ENCODE data around the gene CXCL11. TPM values are rescaled to one million over a fixed set of nuclear protein-coding genes. Genes with fewer than 3 reads are reported as not detected.
A peak's percentile ranks its signal among the peaks of the same experiment; 100 is the strongest.

The CXCL11 gene
- total and polyA plus RNA-seq, 2 experiments from 2014 or later, result 0.81 to 1.9 TPM

DNA sequence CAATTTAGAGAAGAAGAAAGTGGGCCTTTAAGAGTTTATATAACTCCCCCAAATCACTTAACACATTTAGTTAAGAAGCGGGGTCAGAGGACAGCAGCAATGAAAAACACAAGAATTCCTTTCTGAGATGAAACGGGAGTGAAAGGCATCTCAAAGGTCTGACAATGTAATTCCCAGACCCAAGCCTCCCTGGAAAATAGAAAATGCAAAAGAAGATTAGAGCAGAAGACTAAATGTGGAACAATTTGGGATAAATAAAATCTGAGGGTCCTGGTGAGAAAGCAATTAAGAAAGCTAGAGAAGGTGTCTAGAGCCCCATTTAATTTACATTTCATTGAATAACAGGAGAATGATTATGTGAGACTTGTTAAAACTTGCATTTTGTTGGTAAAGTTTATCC, 19.6 kb upstream of the CXCL11 start:
- no peak for TF ChIP-seq ETS1 (IDR thresholded peaks at IDR 0.05)
- TF ChIP-seq ZNF114 (CRISPR knock-in tag; IDR thresholded peaks at IDR 0.05), result no peak
- no peak for TF ChIP-seq ZNF462 (CRISPR knock-in tag; IDR thresholded peaks at IDR 0.05)
- no peak for TF ChIP-seq JUNB (IDR thresholded peaks at IDR 0.05; ENCODE audit: unreplicated experiment)
- TF ChIP-seq ZNF331 (CRISPR knock-in tag; IDR thresholded peaks at IDR 0.05; ENCODE audit: low read depth), result no peak
- TF ChIP-seq, protein P1, sequence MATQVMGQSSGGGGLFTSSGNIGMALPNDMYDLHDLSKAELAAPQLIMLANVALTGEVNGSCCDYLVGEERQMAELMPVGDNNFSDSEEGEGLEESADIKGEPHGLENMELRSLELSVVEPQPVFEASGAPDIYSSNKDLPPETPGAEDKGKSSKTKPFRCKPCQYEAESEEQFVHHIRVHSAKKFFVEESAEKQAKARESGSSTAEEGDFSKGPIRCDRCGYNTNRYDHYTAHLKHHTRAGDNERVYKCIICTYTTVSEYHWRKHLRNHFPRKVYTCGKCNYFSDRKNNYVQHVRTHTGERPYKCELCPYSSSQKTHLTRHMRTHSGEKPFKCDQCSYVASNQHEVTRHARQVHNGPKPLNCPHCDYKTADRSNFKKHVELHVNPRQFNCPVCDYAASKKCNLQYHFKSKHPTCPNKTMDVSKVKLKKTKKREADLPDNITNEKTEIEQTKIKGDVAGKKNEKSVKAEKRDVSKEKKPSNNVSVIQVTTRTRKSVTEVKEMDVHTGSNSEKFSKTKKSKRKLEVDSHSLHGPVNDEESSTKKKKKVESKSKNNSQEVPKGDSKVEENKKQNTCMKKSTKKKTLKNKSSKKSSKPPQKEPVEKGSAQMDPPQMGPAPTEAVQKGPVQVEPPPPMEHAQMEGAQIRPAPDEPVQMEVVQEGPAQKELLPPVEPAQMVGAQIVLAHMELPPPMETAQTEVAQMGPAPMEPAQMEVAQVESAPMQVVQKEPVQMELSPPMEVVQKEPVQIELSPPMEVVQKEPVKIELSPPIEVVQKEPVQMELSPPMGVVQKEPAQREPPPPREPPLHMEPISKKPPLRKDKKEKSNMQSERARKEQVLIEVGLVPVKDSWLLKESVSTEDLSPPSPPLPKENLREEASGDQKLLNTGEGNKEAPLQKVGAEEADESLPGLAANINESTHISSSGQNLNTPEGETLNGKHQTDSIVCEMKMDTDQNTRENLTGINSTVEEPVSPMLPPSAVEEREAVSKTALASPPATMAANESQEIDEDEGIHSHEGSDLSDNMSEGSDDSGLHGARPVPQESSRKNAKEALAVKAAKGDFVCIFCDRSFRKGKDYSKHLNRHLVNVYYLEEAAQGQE (IDR thresholded peaks at IDR 0.05; ENCODE audit: unreplicated experiment), result no peak
- TF ChIP-seq CREB1 (CRISPR knock-in tag; IDR thresholded peaks at IDR 0.05; ENCODE audit: low read depth), result no peak
- TF ChIP-seq NANOG (IDR thresholded peaks at IDR 0.05; ENCODE audit: borderline replicate concordance), result no peak
- TF ChIP-seq EZH2 (IDR thresholded peaks at IDR 0.05; ENCODE audit: low read depth, unreplicated experiment), result no peak
- TF ChIP-seq, protein P2, sequence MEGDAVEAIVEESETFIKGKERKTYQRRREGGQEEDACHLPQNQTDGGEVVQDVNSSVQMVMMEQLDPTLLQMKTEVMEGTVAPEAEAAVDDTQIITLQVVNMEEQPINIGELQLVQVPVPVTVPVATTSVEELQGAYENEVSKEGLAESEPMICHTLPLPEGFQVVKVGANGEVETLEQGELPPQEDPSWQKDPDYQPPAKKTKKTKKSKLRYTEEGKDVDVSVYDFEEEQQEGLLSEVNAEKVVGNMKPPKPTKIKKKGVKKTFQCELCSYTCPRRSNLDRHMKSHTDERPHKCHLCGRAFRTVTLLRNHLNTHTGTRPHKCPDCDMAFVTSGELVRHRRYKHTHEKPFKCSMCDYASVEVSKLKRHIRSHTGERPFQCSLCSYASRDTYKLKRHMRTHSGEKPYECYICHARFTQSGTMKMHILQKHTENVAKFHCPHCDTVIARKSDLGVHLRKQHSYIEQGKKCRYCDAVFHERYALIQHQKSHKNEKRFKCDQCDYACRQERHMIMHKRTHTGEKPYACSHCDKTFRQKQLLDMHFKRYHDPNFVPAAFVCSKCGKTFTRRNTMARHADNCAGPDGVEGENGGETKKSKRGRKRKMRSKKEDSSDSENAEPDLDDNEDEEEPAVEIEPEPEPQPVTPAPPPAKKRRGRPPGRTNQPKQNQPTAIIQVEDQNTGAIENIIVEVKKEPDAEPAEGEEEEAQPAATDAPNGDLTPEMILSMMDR (conservative IDR thresholded peaks at IDR 0.05; ENCODE audit: low read depth in 2 of 2), result no peak
- TF ChIP-seq POLR2AphosphoS5 (IDR thresholded peaks at IDR 0.05; ENCODE audit: low read depth), result no peak
- TF ChIP-seq STAT1 (IDR thresholded peaks at IDR 0.05; ENCODE audit: unreplicated experiment), result no peak
- TF ChIP-seq EZH2phosphoT487 (IDR thresholded peaks at IDR 0.05; ENCODE audit: unreplicated experiment), result no peak
- ATAC-seq (no peak; the same call in 2 of the 3 replicates), DNase-seq (ENCODE audit: low spot score) (no peak)
- H4K20me1 ChIP-seq (replicated peaks; ENCODE audit: insufficient read depth), result no peaks in the 10 kb centered on the region
- H3K9me2 ChIP-seq (ENCODE audit: insufficient read depth), result no peaks in the 10 kb centered on the region
- H3K36me3 ChIP-seq (ENCODE audit: insufficient read depth), result no peaks in the 10 kb centered on the region
- peaks cover 24% of the 10 kb centered on the region for H3K4me1 ChIP-seq (ENCODE audit: insufficient read depth)
- H2AFZ ChIP-seq, result peak overlapping the region; percentile 83; the same call in 1 of the 2 replicates
- no peak overlapping the region; the same call in 1 of the 2 replicates for H3K4me3 ChIP-seq
- H3K9me3 Mint-ChIP-seq, result no peaks in the 10 kb centered on the region
- no peaks in the 10 kb centered on the region for H3K79me2 ChIP-seq (replicated peaks; ENCODE audit: insufficient read depth)
- peak overlapping the region; percentile 62 for H3K4me2 ChIP-seq
- no peak overlapping the region for H3K4me3 Mint-ChIP-seq
- H3K27me3 ChIP-seq (ENCODE audit: insufficient read depth), result no peaks in the 10 kb centered on the region
- peaks cover 27% of the 10 kb centered on the region for H3K4me1 Mint-ChIP-seq
- H3K27ac ChIP-seq (ENCODE audit: low read depth), result peak overlapping the region; percentile 70; the same call in 1 of the 2 replicates
- H3K27ac Mint-ChIP-seq, result no peak overlapping the region; the same call in 1 of the 2 replicates
- no peaks in the 10 kb centered on the region for H3K36me3 Mint-ChIP-seq (ENCODE audit: low read depth)
- H3K27me3 Mint-ChIP-seq (ENCODE audit: insufficient read depth, low read depth, poor library complexity), result peaks cover 6% of the 10 kb centered on the region
- no peaks in the 10 kb centered on the region for H3F3A ChIP-seq (replicated peaks; ENCODE audit: low read depth)
